Measurements from ENCODE around the gene DNAJC5.

The DNAJC5 gene

DNA sequence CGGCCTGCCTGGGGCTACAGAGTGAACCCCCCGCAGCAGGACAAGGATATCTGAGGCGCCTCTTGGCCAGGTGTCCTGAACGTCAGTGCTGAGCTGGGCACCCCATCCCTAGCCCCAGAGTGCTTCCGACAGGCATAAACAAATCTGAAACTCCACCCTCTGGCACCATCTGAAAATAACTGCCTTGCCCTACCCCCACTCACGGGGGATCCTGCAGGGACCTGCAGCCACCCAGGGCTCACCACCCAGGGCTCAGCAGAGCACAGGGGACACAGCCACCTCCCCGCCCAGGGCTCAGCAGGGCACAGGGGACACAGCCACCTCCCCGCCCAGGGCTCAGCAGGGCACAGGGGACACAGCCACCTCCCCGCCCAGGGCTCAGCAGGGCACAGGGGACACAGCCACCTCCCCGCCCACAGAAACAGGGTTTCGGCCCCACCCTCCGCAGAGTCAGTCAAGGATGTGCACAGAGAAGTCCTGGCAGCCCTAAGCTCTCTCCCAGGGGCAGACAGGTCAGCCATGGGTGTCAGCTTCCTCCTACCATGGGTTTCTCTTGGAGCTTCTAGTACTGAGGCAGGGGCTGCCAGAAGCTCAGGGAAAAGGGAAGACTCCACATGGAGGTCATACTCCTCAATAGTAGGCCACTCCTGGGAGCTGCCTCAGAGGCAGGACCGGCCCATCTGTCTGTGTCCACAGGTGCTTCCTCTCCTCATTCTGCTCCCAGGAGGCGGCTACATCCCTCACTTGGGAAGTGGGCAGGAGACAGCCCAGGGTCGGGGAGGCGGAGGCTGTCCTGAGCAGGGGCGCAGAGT is 56.7 kb downstream of the DNAJC5 start:
- Histone ChIP-seq H3K9ac (ENCODE audit: low read depth, low read length, poor library complexity, severe bottlenecking) (no peak overlapping the region), H3K4me1 (ENCODE audit: insufficient read depth, low read length, poor library complexity, severe bottlenecking) (peaks cover 41% of the 10 kb centered on the region)

DNA sequence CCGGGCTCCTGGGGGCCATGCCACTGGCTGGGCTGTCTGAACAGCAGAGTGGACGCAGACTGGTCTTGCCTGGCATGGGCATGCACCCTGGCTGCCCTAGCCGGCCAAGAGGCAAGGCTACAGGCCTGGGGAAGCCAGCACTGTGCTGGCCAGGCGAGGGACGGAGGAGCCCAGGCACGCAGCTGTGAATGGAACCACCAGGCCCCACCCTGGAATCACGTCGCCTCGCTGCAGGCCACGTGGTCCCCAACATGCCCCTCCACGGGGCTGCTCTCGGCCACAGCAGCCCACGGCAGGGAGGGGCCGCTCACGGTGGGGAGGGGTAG is 57.2 kb downstream of the DNAJC5 start:
- peaks cover 77% of the 10 kb centered on the region for H4K20me1 ChIP-seq (ENCODE audit: insufficient read depth, low read length, poor library complexity, severe bottlenecking)
- H2AFZ ChIP-seq (ENCODE audit: low read length): no peak overlapping the region
- H3K79me2 ChIP-seq (ENCODE audit: insufficient read depth, low read length): peaks cover 89% of the 10 kb centered on the region
- H3K9ac ChIP-seq (ENCODE audit: low read depth, low read length, poor library complexity, severe bottlenecking): no peak overlapping the region
- no peak for TF ChIP-seq EZH2phosphoT487 (IDR thresholded peaks at IDR 0.05; ENCODE audit: borderline replicate concordance)
- TF ChIP-seq, protein P1, sequence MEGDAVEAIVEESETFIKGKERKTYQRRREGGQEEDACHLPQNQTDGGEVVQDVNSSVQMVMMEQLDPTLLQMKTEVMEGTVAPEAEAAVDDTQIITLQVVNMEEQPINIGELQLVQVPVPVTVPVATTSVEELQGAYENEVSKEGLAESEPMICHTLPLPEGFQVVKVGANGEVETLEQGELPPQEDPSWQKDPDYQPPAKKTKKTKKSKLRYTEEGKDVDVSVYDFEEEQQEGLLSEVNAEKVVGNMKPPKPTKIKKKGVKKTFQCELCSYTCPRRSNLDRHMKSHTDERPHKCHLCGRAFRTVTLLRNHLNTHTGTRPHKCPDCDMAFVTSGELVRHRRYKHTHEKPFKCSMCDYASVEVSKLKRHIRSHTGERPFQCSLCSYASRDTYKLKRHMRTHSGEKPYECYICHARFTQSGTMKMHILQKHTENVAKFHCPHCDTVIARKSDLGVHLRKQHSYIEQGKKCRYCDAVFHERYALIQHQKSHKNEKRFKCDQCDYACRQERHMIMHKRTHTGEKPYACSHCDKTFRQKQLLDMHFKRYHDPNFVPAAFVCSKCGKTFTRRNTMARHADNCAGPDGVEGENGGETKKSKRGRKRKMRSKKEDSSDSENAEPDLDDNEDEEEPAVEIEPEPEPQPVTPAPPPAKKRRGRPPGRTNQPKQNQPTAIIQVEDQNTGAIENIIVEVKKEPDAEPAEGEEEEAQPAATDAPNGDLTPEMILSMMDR (conservative IDR thresholded peaks at IDR 0.05; ENCODE audit: low read length): no peak
- H3K9me2 ChIP-seq (replicated peaks; ENCODE audit: low read depth, low read length): no peaks in the 10 kb centered on the region
- H3K4me2 ChIP-seq (ENCODE audit: low read depth, low read length, poor library complexity, severe bottlenecking): peak overlapping the region; percentile 49
- peaks cover 14% of the 10 kb centered on the region for H3F3A ChIP-seq (ENCODE audit: low read depth)
- peaks cover 42% of the 10 kb centered on the region for H3K4me1 ChIP-seq (ENCODE audit: insufficient read depth, low read length, poor library complexity, severe bottlenecking)
- H3K4me3 ChIP-seq (ENCODE audit: low read length, poor library complexity, severe bottlenecking): no peak overlapping the region
- H3K36me3 ChIP-seq (ENCODE audit: insufficient read depth, low read length): no peaks in the 10 kb centered on the region
- no peaks in the 10 kb centered on the region for H3K9me3 ChIP-seq (ENCODE audit: insufficient read depth, low read depth, low read length)
- no peaks in the 10 kb centered on the region for H3K27me3 ChIP-seq (ENCODE audit: insufficient read depth, low read length, poor library complexity, severe bottlenecking)

More for the DNA sequence above, 56.7 kb downstream of the DNAJC5 start:
- H3K9me2 ChIP-seq (replicated peaks; ENCODE audit: low read depth, low read length): no peaks in the 10 kb centered on the region
- H3F3A ChIP-seq (ENCODE audit: low read depth): peaks cover 14% of the 10 kb centered on the region
- H3K4me3 ChIP-seq (ENCODE audit: low read length, poor library complexity, severe bottlenecking): no peak overlapping the region
- peaks cover 80% of the 10 kb centered on the region for H4K20me1 ChIP-seq (ENCODE audit: insufficient read depth, low read length, poor library complexity, severe bottlenecking)
- no peak for TF ChIP-seq EZH2phosphoT487 (IDR thresholded peaks at IDR 0.05; ENCODE audit: borderline replicate concordance)
- TF ChIP-seq, protein P1 (conservative IDR thresholded peaks at IDR 0.05; ENCODE audit: low read length): no peak
- no peak overlapping the region for H2AFZ ChIP-seq (ENCODE audit: low read length)
- H3K79me2 ChIP-seq (ENCODE audit: insufficient read depth, low read length): peaks cover 95% of the 10 kb centered on the region
- H3K4me2 ChIP-seq (ENCODE audit: low read depth, low read length, poor library complexity, severe bottlenecking): peak overlapping the region; percentile 49
- no peaks in the 10 kb centered on the region for H3K36me3 ChIP-seq (ENCODE audit: insufficient read depth, low read length)
- H3K27me3 ChIP-seq (ENCODE audit: insufficient read depth, low read length, poor library complexity, severe bottlenecking): no peaks in the 10 kb centered on the region
- H3K9me3 ChIP-seq (ENCODE audit: insufficient read depth, low read depth, low read length): no peaks in the 10 kb centered on the region

DNA sequence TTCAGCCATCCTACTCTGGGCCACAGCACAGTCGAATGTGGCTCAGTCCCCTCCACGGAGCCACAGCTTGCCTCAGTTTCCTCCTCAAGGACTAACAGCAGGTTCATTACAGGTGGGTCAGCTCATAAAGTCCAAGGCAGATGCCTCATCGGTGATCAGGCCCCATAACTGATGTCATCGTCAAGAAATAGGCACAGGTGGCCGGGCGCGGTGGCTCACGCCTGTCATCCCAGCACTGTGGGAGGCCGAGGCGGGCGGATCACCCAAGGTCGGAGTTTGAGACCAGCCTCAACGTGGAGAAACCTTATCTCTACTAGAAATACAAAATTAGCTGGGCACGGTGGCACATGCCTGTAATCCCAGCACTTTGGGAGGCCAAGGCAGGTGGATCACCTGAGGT is 57.8 kb downstream of the DNAJC5 start:
- Histone ChIP-seq H3K9ac (ENCODE audit: low read depth, low read length, poor library complexity, severe bottlenecking) (no peak overlapping the region), H3K9me2 (replicated peaks; ENCODE audit: low read depth, low read length) (no peaks in the 10 kb centered on the region), H3K4me3 (ENCODE audit: low read length, poor library complexity, severe bottlenecking) (no peak overlapping the region), H3K27me3 (ENCODE audit: insufficient read depth, low read length, poor library complexity, severe bottlenecking) (no peaks in the 10 kb centered on the region), H3K9me3 (ENCODE audit: insufficient read depth, low read depth, low read length) (no peaks in the 10 kb centered on the region), H3K4me2 (ENCODE audit: low read depth, low read length, poor library complexity, severe bottlenecking) (peak overlapping the region; percentile 49), H2AFZ (ENCODE audit: low read length) (no peak overlapping the region), H3K79me2 (ENCODE audit: insufficient read depth, low read length) (peaks cover 83% of the 10 kb centered on the region), H3K36me3 (ENCODE audit: insufficient read depth, low read length) (no peaks in the 10 kb centered on the region), H3K4me1 (ENCODE audit: insufficient read depth, low read length, poor library complexity, severe bottlenecking) (peaks cover 48% of the 10 kb centered on the region), H4K20me1 (ENCODE audit: insufficient read depth, low read length, poor library complexity, severe bottlenecking) (peaks cover 71% of the 10 kb centered on the region), H3F3A (ENCODE audit: low read depth) (peaks cover 14% of the 10 kb centered on the region)
- TF ChIP-seq EZH2phosphoT487 (IDR thresholded peaks at IDR 0.05; ENCODE audit: borderline replicate concordance): no peak
- TF ChIP-seq, protein P1 (conservative IDR thresholded peaks at IDR 0.05; ENCODE audit: low read length): no peak
